ENCODE measurements around the gene MGMT. TPM values are rescaled to one million over a fixed set of nuclear protein-coding genes. Genes with fewer than 3 reads are reported as not detected.

Gene MGMT
- polyA plus RNA-seq, 3 donors = 9.5 to 23.5 (median 17.5) TPM

GRCh38 chr10:129511086-129511485 is 44.0 kb downstream of the MGMT start:
- no peaks in the 10 kb centered on the region for H3K4me1 Mint-ChIP-seq
- H3K4me3 ChIP-seq (replicated peaks in 1 of 3; ENCODE audit: low read depth in 2 of 3, low read length in 3 of 3) = no peak overlapping the region
- no peaks in the 10 kb centered on the region for H3K27me3 ChIP-seq (ENCODE audit: control insufficient read depth in 2 of 2, insufficient read depth in 2 of 2, low read length in 2 of 2)
- H3K27me3 Mint-ChIP-seq (ENCODE audit: low read depth in 3 of 3) = peaks cover 0 to 2% (median 0%) of the 10 kb centered on the region in 3 donors
- H3K4me1 ChIP-seq (ENCODE audit: control insufficient read depth in 1 of 2, insufficient read depth in 2 of 2, low read length in 2 of 2) = no peaks in the 10 kb centered on the region
- WGBS (ENCODE audit: insufficient coverage) = 83% methylated on average over 13 of the region's 13 CpGs
- H3K36me3 Mint-ChIP-seq = peaks cover 0 to 3% of the 10 kb centered on the region in 2 donors
- H3K36me3 ChIP-seq (replicated peaks in 1 of 2; ENCODE audit: control insufficient read depth in 1 of 2, insufficient read depth in 2 of 2, low read length in 2 of 2) = no peaks in the 10 kb centered on the region
- H3K27ac ChIP-seq (ENCODE audit: low read depth in 1 of 2, low read length in 2 of 2) = no peak overlapping the region
- TF ChIP-seq, protein P1, sequence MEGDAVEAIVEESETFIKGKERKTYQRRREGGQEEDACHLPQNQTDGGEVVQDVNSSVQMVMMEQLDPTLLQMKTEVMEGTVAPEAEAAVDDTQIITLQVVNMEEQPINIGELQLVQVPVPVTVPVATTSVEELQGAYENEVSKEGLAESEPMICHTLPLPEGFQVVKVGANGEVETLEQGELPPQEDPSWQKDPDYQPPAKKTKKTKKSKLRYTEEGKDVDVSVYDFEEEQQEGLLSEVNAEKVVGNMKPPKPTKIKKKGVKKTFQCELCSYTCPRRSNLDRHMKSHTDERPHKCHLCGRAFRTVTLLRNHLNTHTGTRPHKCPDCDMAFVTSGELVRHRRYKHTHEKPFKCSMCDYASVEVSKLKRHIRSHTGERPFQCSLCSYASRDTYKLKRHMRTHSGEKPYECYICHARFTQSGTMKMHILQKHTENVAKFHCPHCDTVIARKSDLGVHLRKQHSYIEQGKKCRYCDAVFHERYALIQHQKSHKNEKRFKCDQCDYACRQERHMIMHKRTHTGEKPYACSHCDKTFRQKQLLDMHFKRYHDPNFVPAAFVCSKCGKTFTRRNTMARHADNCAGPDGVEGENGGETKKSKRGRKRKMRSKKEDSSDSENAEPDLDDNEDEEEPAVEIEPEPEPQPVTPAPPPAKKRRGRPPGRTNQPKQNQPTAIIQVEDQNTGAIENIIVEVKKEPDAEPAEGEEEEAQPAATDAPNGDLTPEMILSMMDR (IDR thresholded peaks at IDR 0.05) = no peak
- no peak overlapping the region for H3K4me2 ChIP-seq (replicated peaks; ENCODE audit: extremely low read depth, low read length, poor library complexity, severe bottlenecking)
- intact Hi-C loops (cut with micrococcal nuclease) = no loop called here
- no peak for DNase-seq
- no peak overlapping the region for H3K4me3 Mint-ChIP-seq
- H2AFZ ChIP-seq (ENCODE audit: insufficient read depth, low read depth, low read length, poor library complexity, severe bottlenecking) = no peak overlapping the region
- H4K20me1 ChIP-seq (ENCODE audit: insufficient read depth, low read length) = no peaks in the 10 kb centered on the region
- H3K9me3 ChIP-seq (replicated peaks in 1 of 2; ENCODE audit: control insufficient read depth in 1 of 2, insufficient read depth in 1 of 2, low read length in 2 of 2) = peaks cover 45 to 84% of the 10 kb centered on the region in 2 donors
- H3K27ac Mint-ChIP-seq = no peak overlapping the region
- H3K79me2 ChIP-seq (ENCODE audit: insufficient read depth, low read length) = no peaks in the 10 kb centered on the region
- peaks cover 20 to 74% (median 45%) of the 10 kb centered on the region in 7 donors for H3K9me3 Mint-ChIP-seq
- no peak overlapping the region for H3K9ac ChIP-seq (ENCODE audit: insufficient read depth, low read length, poor library complexity, severe bottlenecking)

DNA sequence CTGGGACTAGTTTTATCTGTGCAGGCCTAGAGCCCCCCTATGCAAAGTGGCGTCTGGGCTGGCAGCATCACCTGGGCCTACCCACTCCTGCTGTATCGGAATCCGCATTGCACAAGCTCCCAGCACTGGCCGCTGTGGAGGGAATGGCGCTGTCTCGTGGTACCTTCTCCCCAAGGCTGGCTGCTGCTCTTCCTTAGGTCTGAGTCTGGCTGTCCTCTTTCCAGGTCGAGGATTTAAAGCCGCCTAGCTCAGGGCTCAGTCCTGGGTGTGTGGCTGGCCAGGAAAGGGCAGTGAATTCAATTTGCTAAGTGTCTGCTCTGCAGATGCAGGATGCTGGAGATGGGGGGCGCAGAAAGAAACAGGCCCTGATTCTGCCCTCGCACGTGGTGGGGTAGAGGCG is 44.7 kb downstream of the MGMT start:
- Mint-ChIP-seq H3K4me1 (no peaks in the 10 kb centered on the region), H3K4me3 (no peak overlapping the region), H3K9me3 (peaks cover 14 to 71% (median 39%) of the 10 kb centered on the region in 7 donors), H3K27me3 (ENCODE audit: low read depth in 3 of 3) (peaks cover 0 to 2% (median 0%) of the 10 kb centered on the region in 3 donors), H3K36me3 (peaks cover 0 to 3% of the 10 kb centered on the region in 2 donors), H3K27ac (no peak overlapping the region)
- Histone ChIP-seq H3K9me3 (replicated peaks in 1 of 2; ENCODE audit: control insufficient read depth in 1 of 2, insufficient read depth in 1 of 2, low read length in 2 of 2) (peaks cover 38 to 77% of the 10 kb centered on the region in 2 donors), H3K36me3 (replicated peaks in 1 of 2; ENCODE audit: control insufficient read depth in 1 of 2, insufficient read depth in 2 of 2, low read length in 2 of 2) (no peaks in the 10 kb centered on the region), H3K4me3 (replicated peaks in 1 of 3; ENCODE audit: low read depth in 2 of 3, low read length in 3 of 3) (no peak overlapping the region), H3K79me2 (ENCODE audit: insufficient read depth, low read length) (no peaks in the 10 kb centered on the region), H4K20me1 (ENCODE audit: insufficient read depth, low read length) (no peaks in the 10 kb centered on the region), H2AFZ (ENCODE audit: insufficient read depth, low read depth, low read length, poor library complexity, severe bottlenecking) (no peak overlapping the region), H3K27ac (ENCODE audit: low read depth in 1 of 2, low read length in 2 of 2) (no peak overlapping the region), H3K4me2 (replicated peaks; ENCODE audit: extremely low read depth, low read length, poor library complexity, severe bottlenecking) (no peak overlapping the region), H3K9ac (ENCODE audit: insufficient read depth, low read length, poor library complexity, severe bottlenecking) (no peak overlapping the region), H3K27me3 (ENCODE audit: control insufficient read depth in 2 of 2, insufficient read depth in 2 of 2, low read length in 2 of 2) (no peaks in the 10 kb centered on the region), H3K4me1 (ENCODE audit: control insufficient read depth in 1 of 2, insufficient read depth in 2 of 2, low read length in 2 of 2) (no peaks in the 10 kb centered on the region)
- intact Hi-C loops (cut with micrococcal nuclease) = no loop called here
- no peak for DNase-seq
- 94% methylated on average over 12 of the region's 12 CpGs for WGBS (ENCODE audit: insufficient coverage)
- TF ChIP-seq, protein P1 (IDR thresholded peaks at IDR 0.05) = no peak

Data from CD14-positive monocyte (primary cell).